ENCODE results near the gene ZNF396.

GRCh38 chr18:35324926-35325655 lies 52.0 kb downstream of the ZNF396 start:
- TF ChIP-seq, protein P1, sequence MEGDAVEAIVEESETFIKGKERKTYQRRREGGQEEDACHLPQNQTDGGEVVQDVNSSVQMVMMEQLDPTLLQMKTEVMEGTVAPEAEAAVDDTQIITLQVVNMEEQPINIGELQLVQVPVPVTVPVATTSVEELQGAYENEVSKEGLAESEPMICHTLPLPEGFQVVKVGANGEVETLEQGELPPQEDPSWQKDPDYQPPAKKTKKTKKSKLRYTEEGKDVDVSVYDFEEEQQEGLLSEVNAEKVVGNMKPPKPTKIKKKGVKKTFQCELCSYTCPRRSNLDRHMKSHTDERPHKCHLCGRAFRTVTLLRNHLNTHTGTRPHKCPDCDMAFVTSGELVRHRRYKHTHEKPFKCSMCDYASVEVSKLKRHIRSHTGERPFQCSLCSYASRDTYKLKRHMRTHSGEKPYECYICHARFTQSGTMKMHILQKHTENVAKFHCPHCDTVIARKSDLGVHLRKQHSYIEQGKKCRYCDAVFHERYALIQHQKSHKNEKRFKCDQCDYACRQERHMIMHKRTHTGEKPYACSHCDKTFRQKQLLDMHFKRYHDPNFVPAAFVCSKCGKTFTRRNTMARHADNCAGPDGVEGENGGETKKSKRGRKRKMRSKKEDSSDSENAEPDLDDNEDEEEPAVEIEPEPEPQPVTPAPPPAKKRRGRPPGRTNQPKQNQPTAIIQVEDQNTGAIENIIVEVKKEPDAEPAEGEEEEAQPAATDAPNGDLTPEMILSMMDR (IDR thresholded peaks at IDR 0.05; ENCODE audit: low read depth, low read length), result no peak
- no peak for TF ChIP-seq EZH2phosphoT487 (IDR thresholded peaks at IDR 0.05; ENCODE audit: low read depth)

Data from OCI-LY3 (cell line).